ENCODE data around the gene BRF1.
"Not testable (repeated sequence)": the region's sequence is repeated elsewhere in the genome, so short reads cannot be mapped to it uniquely, and the experiment has no call there.

Gene BRF1

DNA sequence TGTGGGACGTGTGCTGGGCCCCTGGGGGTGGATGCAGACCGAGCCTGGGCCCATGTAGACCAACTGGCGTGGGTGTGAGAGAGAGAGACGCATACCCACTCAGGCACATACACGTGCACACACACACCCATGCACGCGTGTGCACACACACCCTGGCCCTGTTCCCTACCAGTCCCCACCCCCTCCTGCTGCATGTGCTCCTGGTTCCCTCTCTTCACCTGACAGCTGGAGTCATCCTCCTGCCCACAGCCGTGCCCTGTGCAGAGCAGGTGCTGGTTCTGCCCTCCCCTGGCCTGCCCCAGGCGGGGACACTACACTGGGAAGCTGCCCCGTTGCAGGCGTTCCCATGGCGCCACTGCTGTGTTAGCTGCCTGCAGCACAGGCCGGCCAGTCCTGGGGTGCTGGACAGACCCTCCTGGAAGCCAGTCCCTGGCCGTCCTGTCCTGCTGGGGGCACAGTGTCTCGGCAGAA is 32.3 kb upstream of the BRF1 start:
- DNase-seq (ENCODE audit: low read depth in 2 of 3, low spot score in 1 of 3) = no peak

DNA sequence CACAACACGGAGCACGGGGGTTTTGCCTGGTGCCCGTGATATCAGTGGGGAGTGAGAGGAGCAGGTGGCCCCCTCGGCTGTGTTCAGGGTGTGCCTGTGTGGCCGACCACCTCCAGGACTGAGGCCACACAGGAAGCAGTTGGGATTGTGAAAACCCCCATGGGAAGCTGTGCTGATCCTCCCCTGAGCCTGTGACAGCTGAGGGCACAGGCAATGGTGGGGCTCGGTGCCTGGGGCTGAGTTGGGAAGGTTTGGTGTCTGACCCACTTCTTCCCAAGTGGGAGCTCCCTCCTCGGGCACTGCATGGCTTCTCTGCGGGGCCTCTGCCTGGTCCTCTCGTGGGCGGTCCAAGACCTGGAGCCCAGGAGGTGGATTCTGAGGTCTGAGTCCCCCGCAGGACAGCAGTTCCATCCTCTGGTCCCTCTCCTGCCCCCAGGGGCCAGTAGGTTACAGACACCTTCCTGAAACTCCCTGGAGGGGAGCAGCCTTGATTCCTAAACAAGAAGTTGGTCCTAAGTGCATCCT is 31.6 kb upstream of the BRF1 start:
- no peak for DNase-seq (ENCODE audit: low read depth in 2 of 3, low spot score in 1 of 3)

DNA sequence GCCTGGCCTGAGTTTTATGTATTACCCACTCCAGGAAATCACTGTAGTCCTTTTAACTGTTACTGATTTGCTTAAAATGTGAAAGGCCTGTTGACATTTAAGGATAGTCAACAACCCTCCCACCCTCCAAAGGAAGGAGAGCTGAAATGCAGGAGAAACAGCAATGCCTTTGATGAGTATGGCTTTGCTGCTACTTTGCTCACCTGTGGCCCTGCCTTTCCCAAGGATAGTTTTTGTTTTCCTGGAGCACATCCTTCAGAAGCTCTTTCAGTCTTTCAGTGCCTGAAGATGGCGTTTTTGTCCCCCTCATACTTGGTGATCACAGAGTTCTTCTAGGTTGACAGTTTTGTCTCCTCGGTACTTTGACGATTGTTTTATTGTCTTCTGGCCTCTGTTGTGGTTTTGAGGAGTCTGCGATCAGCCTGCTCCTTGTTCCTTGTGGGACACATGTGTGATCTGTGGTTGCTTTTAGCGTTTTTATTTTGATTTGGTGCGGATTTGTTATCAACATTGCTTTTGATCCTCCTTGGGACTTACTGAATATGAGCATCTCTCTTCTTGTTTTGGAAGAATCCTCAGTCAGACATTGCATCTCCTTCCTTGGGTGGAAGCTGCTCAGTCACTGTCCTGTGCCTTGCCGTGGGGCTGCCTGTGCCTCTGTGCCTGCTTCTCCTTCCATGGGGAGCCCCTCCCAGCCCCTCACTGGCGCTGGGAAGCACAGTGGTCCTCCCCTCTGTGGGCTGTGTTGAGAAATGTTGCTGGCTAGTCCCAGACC is 31.0 kb upstream of the BRF1 start:
- no peak for DNase-seq (ENCODE audit: low read depth in 2 of 3, low spot score in 1 of 3)

DNA sequence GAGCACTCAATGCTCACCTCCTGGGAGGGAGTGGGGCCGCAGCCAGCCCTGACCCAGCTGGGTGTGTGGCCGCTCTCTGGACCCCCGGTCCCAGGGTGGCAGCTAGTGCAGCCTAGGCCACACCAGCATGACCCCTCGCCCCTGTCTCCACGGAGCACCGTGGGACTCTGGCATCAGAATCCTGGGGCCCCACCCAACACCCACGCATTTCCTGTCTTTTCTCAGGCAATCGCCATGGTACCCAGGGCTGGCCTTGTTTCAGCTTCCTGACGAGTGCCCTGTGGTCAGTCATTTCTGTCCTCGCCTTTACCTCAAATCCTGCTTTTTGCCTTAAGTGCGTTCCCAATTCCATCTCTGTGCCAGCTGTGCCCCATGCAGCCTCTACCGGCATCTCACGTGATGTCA is 29.7 kb upstream of the BRF1 start:
- DNase-seq (ENCODE audit: low read depth in 2 of 3, low spot score in 1 of 3) = no peak

GRCh38 chr14:105329411-105330150 is 28.8 kb upstream of the BRF1 start:
- no peak for DNase-seq (ENCODE audit: low read depth in 2 of 3, low spot score in 1 of 3)

GRCh38 chr14:105328678-105329390 is 28.0 kb upstream of the BRF1 start:
- no peak for DNase-seq (ENCODE audit: low read depth in 2 of 3, low spot score in 1 of 3)

DNA sequence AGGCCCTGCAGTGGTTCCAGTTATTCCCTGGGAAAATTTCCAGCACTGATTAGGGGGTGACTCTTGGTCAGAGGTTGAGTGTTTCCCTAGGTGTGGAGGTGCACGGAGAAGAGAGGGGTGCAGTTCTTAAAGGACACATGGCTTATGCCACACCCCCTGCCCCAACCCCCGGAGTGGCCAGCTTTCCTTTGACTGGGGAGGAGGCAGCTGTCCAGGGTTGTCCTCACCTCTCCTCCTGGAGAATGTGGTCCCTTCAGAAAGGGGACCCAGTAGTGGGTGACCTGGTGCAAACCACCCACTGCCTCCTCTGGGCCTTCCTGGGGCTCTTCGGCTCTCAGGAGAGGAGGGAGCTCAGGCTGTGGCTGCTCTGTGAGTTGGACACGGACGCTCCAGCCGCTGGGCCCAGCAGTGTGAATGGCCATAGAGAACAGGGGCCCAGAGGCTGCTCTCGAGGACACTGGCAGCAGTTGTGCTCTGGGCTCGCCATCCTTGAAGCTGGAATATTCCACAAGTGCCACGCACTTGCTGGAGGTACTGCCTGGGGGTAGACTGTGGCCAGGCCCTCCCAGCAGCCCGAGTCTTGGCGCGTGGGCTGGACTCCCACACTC is 27.4 kb upstream of the BRF1 start:
- no peak for DNase-seq (ENCODE audit: low read depth in 2 of 3, low spot score in 1 of 3)

DNA sequence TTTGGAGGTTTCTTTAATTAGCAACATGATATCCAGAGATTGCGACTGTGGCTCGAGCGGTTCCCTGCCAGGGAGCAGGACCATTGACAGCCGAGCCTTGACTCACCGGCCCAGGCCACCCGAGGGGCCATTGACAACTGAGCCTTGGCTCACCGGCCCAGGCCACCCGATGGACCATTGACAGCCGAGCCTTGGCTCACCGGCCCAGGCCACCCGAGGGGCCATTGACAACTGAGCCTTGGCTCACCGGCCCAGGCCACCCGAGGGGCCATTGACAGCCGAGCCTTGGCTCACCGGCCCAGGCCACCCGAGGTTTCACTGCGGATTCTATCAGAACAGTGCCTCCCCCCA is 26.9 kb upstream of the BRF1 start:
- DNase-seq (ENCODE audit: low read depth in 2 of 3, low spot score in 1 of 3) = not testable (repeated sequence)

DNA sequence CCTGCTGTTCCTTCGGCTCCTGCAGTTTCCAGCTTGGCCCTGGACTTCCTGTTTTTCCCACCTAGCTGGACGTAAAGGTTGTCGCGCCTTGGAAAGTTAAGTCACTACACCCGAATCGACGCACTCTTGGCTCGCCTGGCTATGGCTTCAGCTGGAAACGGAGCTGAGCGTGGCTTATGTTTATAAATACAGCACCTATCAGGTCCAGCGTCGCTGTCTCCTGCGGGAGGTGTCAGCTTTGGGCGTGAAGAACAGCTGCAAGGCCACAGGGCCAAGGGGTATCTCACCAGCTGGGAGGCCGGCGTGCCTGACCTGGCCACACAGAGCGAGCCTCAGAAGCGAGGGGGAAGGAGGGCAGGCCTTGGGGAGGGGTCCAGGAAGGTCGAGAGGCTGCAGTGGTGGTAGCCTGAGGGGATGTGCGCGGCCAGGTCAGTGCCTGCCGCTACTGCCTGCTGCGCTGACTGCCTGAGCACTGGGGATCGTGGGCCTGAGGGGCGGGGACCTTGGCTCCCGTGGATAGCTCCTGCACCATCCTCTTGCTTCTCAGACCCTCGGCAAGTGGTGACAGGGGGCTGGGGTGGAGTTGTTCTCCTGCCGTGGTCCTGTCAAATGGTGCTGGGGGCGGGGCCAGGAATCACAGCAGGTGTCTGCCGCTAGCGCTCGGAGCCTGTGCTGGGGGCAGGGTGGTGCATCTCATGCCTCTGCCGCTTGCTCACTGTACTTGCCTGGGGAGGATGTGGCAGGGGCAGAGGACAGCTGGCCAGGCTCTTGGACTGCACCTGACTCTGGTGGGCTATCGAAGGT is 26.3 kb upstream of the BRF1 start:
- no peak for DNase-seq (ENCODE audit: low read depth in 2 of 3, low spot score in 1 of 3)

DNA sequence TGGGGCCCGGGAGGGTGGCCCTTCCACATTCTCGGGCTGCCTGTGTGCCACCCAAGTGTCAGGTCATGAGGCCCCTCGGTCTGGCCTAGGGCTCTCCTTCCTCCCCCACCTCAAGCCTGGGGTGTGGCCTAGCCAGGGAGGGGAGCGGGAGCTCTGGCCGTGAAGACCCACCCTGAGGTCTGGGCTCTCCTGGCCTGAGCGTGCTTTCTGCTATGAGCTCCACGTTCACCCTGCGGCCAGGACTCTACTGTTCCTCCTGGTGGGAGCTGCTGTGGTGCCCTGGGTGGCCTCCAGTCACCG is 25.7 kb upstream of the BRF1 start:
- DNase-seq (ENCODE audit: low read depth in 2 of 3, low spot score in 1 of 3) = no peak

GRCh38 chr14:105325716-105326567 is 25.1 kb upstream of the BRF1 start:
- DNase-seq (ENCODE audit: low read depth in 2 of 3, low spot score in 1 of 3) = no peak

DNA sequence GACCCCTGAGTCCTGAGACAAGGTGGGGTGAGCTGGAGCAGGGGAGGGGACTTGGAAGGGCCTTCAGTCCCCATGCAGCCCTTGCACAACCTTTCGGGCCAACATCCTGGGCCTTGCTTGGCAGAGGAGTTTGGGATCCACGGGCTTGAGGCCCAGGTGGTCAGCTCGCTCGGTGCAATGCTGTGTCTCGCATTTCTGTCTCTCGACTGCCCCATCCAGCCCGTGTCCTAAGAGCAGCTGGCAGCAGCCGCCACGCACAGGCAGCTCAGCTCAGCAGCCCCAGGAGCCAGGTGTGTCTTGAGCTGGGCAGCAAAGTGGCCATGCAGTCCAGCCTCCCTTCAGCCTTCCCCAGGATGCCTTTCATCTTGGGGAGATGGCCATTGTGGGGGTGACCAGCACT is 24.5 kb upstream of the BRF1 start:
- DNase-seq (ENCODE audit: low read depth in 2 of 3, low spot score in 1 of 3) = no peak

- no peak for DNase-seq (ENCODE audit: low read depth in 2 of 3, low spot score in 1 of 3)
Measured at GRCh38 chr14:105324871-105325270, 24.1 kb upstream of the BRF1 start.

DNA sequence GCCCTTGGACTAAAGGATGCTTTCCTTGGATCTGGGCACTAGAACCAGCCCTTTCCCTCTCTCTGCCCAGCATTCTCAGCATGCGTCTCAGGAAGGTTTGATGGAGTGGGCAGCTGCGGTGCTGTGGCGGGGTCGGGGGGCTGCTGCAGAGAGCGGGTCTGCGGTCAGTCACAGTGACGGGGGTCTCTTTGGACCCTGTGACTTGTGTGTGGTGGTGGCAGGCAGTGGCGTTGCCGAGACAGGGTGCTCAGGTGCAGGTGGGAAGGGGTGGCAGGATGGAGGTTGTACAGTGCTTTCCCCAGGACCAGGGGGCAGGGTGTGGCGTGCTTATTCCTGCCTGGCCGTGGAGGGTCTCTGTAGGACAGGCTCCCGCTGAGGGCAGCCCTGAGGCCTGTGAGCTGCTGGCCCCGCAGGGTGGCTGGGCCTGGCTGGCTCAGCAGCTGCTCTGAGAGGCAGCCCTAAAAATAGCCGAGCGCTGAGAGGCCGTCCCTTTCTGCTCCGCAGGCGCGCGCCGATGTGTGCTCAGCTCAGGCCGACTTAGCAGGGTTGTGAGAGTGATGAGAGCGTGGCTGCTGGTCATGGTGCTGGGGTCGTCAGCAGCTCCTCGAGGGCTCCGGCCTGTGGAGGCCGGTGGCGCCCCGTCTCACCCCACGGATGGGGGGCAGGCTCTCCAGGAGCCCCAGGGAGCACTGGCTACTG is 23.4 kb upstream of the BRF1 start:
- DNase-seq (ENCODE audit: low read depth in 2 of 3, low spot score in 1 of 3) = no peak

DNA sequence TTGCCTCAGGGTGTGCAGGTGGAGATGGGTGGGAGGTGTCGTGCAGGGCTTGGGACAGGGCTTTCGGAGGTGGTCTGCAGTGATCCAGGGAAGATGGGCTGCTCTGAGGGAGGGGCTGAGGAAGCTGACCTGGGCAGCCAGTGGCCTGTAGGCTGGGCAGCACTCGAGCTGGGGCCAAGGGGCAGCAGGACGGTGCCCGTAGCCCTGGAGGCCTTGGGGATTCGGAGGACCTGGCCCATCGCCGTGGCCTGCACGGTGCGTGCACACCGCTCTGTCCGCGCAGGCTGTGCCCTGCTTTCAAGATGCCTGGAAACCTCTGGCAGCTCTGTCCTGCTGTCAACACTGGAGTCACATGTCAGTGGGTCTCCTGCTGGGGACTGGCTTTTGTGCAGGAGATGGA is 22.9 kb upstream of the BRF1 start:
- no peak for DNase-seq (ENCODE audit: low read depth in 2 of 3, low spot score in 1 of 3)

GRCh38 chr14:105322791-105323556 is 22.2 kb upstream of the BRF1 start:
- DNase-seq (ENCODE audit: low read depth in 2 of 3, low spot score in 1 of 3) = no peak

DNA sequence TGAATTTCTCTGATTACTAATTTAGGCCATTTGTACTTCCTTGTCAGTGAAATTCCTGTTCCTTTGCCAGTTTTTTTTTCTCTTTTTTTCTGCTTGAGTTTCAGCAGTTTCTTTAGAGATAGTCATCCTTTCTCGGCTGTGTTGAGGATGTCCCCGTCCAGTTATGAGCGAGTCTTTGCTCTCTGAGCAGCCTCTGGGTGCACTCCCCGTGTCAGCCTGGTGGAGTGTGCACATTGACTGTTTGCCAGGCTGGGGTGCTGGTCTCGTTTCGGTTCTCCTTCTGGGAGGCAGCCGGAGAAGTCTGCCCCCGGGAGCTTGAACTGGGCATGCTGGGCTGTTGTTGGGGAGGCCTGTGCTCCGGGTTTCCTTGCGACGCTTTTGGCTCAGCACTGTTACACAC is 16.7 kb upstream of the BRF1 start:
- no peak for DNase-seq (ENCODE audit: low read depth in 2 of 3, low spot score in 1 of 3)

DNA sequence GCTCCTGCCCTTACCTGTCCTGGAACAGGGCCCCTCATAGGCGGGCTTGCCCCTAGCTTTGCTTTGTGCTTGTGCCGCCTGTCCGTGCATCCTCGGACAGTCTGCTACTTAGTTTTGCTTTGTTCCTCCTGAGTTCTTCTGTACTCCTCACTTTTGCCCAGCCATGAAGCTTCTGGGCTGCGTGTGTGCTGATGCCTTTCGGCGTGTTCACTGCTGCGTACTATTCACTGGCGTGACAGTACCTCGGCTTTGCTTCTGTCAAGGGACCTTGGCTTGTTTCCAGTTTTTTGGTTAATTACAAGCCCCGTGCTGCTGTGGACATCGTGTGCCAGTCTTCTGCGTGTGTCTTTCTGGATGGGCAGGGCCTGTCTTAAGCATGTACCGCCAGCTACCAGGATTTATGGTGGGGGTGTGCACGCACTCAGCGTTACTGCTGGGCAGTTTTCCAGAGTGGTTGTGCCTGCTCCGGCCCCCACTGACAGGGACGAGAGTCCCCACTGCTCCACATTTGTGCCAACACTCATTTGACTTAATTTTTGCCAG is 16.2 kb upstream of the BRF1 start:
- no peak for DNase-seq (ENCODE audit: low read depth in 2 of 3, low spot score in 1 of 3)

All from stimulated activated CD4-positive, alpha-beta T cell treated with anti-CD3 and anti-CD28 coated beads, Interleukin-12 subunit alpha, Interleukin-12 subunit beta, amount 100 ng/mL, for 48 hours (primary cell).